T-helper 2 cell (primary cell): ENCODE results near the gene ROCK1.
"Not testable (repeated sequence)": the region's sequence is repeated elsewhere in the genome, so short reads cannot be mapped to it uniquely, and the experiment has no call there.

Source experiments
- DNase-seq, 5 experiments: peaks; one replicate each; pipeline versions ENCODE4 v3.0.0 to v3.0.0-alpha.2; 2012 to 2022
- total RNA-seq, 2 donors: gene quantifications; one replicate each; lab custom pipeline; 2026; lab: John Stamatoyannopoulos, UW

ROCK1 gene
- total RNA-seq, result 225 to 254 reads per million in 2 donors

DNA sequence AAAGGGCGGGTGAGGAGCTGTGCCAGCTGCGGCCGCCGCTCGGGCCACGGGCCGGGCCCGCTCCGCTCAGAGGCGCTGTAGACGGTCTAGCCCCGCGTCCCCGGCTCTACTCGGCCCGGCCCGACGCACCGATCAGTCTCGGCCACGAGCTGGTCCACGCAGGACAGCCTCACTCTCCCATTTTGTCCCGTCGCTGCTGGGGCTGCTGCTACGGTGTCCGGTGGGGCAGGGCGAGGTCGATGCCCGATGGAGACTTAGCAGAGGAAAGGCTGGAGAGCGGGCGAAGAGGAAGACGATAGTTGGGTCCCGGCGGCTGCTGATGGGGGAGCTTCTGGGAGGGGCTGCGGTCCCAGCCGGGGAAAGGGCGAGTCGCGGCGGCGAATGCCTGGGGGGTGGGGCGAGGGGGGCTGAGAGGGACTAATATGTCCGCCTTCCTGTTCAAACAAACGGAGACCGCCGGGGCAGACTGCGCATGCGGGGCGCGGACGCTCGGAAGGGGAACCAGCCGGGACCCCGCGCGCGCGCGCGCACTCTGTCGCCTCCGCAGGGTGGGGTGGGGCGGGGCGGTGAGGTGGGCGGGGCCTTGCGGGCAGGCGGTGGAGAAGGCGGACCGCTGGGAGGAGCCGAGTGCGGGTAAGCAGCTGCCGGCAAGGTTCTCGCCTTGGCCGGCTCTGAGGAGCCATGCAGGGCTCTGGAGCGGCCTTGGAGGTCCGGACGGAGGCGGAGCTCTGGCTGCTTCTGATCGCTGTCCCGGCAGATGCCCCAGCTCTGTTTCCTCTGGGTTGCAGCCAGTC lies at the start of gene ROCK1:
TSS of gene ROCK1 (minus strand) at position 468 of the 794 bp plus-strand sequence. CDS start 903 bp downstream, outside the sequence.
- DNase-seq, result peak; percentile 96 to 99 (median 99)

DNA sequence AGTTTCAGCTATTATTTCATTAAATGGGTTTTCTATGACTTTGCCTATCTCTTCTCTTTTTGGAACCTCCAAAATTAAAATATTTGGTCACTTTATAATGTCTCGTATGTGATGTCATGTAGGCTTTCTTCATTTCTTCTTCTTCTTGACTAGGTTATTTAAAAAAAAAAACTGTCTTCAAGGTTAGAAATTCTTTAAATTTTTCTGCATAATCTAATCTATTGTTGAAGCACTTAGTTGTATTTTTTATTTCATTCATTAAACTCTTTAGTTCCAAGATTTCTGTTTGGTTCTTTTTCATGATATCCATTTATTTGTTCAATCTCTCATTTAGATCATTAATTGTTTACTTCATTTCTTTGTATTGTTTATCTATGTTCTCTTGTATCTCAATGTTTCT lies 43.8 kb upstream of the ROCK1 start:
- DNase-seq, result no peak

DNA sequence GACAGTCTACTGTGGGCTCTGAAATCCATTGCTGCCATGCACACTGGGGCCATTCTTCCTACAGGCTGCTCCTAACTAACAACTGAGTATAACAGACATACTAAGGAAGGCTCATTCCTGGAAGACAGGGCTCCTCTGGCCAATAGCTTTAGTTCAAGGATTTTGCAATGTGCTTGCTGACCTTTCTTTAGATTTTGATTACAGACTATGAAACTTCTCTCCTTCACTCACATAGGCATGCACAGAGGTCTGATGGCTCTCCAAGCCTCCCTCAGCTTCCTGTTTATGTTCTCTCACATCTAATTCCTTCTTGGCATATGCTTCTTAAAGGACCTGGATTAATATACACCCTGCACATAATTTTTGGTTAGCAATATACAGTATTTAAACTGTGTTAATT lies 34.4 kb upstream of the ROCK1 start:
- DNase-seq, result no peak

DNA sequence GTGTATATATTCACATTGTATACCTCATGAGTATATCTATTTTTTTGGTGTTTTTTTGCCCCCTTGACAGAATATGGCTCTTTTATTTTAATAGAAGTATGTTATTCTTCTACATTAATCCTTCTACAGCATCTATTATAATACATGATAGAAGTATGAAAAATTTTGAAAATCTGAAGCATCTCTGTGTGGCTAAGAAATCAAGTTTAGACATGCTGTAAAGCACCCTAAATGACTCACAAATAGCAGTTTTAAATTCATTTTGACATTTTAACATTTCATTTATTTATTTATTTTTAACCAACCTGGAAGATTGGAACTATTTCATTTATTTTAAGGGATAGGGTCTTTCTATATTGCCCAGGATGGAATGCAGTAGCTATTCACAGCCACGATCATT lies 33.8 kb upstream of the ROCK1 start:
- no peak for DNase-seq

DNA sequence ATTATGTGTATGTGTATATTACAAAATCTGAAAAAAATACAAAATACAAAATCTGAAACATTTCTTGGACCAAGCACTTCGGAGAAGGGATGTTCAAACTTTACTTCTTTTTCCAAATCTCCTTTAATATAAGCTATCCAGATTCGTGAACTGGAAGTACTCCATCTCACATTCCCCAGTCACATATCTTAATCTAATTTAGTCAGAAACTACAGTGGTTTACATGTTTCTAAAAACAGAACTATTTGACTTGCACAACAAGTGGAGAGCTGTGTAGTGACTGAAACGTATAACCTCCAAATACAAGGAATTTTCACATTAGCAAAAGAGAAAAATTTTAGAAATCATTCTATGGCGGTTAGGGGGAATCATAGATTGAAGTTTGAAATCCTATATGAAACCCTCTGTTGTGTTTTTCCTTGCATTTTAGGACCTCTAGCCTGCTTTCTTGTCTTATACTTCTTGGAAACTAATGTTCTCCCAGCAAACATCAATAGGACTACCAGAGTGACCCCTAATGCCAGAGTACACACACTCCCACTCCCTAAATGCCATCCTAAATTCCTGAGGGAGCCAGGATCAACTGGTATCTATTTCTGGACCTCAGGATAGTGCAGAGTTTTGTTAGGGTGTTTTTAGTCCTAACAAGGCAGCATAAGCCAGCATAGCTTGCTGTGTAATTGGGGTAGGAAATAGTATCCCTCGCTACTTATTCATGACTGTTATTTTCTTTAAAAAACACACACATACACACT lies 30.2 kb upstream of the ROCK1 start:
- no peak for DNase-seq

DNA sequence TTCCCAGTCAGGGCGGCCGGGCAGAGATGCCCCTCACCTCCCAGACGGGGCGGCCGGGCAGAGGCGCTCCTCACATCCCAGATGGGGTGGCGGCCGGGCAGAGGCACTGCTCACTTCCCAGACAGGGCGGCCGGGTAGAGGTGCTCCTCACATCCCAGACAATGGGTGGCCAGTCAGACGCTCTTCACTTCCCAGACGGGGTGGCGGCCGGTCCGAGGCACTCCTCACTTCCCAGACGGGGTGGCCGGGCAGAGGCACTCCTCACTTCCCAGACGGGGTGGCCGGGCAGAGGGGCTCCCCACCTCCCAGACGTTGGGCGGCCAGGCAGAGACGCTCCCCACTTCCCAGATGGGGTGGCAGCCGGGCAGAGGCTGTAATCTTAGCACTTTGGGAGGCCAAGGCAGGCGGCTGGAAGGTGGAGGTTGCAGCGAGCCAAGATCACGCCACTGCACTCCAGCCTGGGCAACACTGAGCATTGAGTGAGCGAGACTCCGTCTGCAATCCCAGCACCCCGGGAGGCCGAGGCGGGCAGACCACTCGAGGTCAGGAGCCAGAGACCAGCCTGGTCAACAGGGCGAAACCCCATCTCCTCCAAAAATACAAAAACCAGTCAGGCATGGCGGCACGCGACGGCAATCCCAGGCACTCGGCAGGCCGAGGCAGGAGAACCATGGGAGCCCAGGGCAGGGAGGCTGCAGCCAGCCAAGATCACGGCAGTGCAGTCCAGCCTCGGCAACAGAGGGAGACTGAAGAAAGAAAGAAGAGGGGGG lies 26.3 kb upstream of the ROCK1 start:
- not testable (repeated sequence) for DNase-seq

DNA sequence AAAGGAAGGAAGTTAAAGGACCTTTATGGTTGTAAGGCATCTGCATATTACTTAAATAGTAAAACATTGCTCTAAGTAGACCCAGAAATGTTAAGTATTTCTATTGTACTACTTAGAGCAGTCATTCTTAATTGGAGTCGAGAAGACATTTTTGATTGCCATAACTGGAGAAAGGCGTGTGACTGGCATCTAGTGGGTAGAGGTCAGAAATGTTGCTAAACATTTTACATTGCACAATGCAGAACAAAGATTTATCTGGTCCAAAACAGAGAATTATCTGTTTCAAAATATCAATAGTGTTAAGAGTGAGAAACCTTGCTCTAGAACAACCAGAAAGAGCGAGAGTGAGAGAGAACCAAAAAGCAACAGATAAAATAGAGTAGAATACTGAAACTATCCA lies 23.3 kb upstream of the ROCK1 start:
- DNase-seq, result peak in 1 of 5 experiments; percentile 37

DNA sequence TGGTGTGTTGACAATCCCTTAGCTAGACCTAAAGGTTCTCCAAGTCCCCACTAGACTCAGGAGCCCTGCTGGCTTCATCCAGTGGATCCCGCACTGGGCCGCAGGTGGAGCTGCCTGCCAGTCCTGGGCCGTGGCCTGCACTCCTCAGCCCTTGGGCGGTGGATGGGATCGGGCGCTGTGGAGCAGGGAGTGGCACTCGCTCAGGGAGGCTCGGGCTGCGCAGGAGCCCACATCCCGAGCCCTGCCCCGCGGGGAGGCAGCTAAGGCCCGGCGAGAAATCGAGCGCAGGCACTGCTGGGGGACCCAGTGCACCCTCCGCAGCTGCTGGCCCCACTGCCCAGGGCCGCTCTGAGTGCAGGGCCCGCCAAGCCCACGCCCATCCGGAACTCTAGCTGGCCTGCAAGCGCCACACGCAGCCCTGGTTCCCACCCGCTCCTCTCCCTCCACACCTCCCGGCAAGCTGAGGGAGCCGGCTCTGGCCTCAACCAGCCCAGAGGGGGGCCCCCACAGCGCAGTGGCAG lies 20.8 kb upstream of the ROCK1 start:
- no peak for DNase-seq

DNA sequence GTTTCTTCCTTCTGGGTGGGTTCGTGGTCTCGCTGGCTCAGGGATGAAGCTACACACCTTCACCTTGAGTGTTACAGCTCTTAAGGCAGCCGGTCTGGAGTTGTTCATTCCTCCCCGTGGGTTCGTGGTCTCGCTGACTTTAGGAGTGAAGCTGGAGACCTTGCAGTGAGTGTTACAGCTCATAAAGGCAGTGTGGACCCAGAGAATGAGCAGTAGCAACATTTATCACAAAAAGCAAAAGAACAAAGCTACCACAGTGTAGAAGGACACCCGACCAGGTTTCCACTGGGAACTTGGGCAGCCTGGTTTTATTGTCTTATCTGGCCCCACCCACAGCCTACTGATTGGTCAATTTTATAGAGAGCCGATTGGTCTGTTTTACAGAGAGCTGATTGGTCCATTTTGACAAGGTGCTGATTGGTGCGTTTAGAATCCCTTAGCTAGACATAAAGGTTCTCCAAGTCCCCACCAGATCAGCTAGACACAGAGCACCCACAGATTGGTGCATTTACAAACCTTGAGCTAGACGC lies 20.1 kb upstream of the ROCK1 start:
- DNase-seq, result no peak

DNA sequence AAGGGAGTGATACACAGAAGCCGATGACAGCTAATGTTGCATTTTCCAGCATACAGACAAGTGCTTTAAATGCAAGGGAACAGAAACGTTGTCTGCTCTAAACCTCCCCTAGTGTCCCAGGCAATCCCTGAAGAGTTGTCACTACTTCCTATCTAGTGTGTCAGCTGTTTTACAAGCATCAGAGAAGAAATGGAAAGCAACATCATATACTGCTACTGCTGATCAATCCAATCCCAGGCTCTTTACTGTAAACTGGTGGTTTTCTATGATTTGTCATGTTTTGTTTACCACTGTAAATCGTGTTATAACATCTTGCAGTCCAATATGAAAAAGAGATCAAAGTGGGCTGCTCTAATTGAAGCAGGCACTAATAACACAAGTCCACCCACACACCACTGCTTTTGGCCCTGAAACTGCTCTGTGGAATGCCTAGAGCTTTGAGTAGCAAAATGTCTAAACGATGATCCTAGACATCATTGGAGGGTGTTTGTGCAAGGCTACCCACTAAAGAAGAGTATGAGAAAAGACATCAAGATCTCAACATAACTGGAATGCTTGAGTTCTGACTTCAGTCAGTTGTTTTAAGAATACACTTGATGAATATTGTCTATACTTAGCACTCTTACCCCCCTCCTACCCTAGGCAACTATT lies 18.1 kb upstream of the ROCK1 start:
- no peak for DNase-seq

DNA sequence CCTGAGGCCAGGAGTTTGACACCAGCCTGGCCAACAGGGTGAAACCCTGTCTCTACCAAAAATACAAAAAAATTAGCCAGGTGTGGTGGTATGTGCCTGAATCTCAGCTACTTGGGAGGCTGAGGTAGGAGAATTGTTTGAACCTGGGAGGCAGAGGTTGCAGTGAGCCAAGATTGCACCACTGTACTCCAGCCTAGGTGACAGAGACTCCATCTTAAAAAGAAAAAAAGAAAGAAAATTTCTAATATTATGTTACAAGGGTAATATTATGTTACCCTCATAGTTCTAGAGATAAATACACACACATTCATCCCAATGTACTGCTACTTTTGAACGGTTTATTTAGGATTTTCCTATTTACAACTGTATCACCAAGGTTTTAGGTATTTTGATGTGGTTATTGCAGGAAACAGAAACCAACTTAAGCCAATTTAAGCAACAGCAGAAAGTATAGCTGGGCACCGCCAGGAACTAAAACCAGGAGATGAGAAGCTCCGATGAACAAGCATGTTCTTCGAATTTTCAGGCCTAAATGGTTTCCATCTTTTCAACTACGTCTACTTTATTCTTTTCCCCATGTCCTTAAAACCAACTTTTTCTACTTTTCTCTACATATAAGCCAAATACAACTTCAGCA lies 11.8 kb upstream of the ROCK1 start:
- DNase-seq, result no peak

DNA sequence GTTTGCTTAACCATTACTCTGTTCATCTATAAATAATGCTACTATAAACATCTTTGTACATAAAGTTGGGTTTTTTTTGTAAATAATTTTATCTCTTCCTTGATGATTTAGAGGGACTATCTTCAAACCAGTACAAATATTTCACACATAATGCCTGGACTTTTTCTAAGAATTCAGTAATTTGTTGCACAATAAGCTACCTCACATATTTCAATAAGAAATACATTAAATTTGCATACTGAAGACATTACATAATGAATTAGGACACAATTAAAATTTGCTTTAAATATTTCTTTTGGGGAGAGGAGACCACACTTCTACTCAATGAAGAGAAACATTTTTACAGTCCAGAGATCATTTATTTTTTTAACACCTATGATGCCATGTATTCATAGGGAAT lies 7.2 kb upstream of the ROCK1 start:
- no peak for DNase-seq

DNA sequence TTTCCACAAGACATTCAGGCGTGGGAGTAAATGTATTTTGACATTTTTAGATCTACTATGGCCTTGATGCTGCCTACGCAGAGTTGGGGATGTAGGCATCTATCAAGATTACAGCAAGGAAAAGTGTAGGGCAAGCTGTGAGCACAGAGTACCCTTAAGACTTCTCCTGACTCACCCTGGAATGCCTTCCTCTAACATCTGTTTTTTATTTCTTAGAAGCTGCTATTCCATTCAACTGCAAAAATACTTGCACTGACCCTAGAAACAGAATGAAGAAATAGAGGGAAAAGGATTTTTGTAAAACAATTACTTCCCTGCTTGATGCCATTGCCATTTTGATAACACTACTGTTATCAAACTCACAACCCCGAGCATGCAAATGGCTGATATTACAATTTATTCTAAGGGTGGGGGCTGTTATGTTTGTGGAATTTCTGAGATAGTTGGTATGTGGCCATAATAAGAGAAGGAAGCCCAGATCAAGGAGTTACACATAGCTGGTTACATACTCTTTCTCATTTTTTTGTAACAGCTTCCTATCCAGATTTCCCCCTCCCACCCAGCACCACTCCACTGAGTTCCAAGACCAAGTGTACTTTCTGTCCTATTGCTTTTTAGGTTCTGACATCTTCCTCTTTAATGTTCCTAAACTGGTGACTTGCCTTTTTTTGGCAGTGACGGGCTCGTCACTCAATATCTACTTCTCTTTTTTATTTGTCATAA lies 6.0 kb upstream of the ROCK1 start:
- no peak for DNase-seq

DNA sequence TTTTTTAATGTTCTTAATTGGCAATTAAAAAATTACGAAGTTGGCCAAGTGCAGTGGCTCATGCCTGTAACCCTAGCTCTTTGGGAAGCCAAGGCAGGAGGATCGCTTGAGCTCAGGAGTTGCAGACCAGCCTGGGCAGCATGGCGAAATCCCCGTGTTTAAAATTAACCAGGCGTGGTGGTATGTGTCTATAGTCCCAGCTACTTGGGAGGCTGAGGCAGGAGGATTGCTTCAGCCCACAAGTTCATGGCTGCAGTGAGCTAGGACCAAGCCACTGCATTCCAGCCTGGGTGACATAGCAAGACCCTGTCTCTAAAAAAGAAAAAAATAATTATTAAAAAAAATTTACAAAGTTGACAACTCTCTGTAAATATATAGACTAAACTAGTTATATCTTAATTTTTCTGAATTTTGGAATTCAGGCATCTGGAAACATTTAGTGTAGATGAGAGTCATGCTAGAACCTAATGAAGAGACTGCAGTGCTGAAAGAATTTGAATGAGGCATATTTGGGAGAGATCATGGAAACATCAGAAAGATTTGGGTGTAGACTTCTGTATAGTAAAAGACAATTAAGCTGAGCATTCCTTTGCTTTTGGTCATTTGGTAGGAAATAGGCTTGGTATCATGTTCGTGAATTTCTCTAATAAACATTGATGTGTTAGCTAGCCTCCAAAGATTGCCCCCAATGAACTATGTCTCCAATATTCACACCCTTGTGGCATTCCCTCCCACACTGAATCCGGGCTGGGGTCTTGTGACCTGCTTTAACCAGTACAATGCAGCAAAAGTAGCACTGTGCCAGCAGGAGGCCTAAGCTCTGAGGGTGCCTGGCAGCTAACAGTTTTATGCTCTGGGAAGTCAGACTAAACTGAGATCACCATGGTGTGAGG lies 4.2 kb upstream of the ROCK1 start:
- no peak for DNase-seq

DNA sequence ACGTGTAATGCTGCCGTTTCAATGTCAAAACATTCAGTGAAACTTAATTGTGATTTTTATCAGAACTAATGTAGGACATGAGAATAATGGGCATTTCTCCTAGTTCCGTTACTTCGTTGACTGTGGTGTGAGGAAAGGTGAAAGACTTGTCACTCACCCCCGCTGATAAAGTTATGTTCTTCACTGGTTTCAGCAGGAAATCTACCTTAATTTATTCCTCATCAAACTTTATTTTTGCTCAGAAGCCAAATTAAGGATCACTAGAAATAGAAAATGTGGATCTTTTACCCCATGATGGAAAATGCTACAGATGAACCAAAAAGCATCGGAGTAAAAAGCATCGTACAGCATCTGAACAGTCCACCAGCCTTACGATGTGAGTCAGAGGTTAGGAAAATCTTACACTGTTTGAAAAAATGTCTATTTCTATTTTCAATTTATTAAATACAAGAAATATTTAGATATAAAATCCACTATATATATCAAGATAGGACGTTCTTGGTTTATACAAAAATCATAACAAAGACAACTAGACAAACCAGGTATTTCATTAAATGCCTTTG lies 1.0 kb upstream of the ROCK1 start:
- DNase-seq, result no peak

DNA sequence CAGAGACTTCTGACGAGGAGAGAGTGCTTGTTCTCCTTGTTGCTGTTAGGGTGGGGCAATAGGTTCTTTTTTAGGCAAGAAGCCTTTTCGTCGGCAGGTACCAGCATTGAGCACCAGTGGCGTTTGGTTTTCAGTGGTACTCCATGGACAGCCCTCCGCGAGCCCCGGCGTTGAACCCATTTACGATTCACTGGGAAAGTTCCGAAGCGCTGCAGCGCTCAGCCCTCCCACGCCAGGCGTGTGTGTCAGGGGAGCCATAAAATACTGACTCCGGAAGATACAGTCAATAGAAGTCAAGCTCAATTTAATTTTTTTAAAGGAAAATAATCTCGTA lies 494 bp upstream of the ROCK1 start:
- DNase-seq, result peak in 2 of 5 experiments; percentile 23 to 30

DNA sequence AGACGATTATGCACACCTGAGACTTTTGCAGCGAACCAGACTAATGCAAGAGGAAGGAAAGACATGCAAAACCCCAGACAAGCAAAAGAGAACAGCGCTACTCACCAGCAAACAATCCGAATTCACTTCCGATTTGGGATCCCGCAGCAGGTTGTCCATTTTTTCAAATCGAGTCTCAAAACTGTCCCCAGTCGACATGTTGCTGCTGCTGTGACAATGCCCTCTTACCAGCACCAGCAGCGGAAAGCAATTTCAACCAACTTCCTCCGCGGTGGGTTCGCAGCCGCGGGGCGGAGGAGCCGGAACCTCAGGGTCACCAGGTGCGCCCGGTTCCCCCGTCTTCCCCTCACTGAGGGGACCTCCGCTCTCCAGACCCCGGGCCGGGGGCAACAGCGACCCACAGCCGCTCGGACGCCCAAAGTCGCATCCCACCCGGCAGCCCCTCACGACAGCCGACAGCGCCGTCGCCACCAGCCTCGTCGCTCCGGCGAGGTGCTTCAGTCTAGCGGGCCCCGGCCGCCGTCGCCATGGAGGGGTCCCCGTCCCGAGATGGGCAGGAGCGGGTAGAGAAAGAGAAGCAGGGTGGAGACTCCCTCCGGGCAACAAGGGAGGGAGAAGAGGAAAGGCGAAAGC lies 784 bp downstream of the ROCK1 start:
- DNase-seq, result peak; percentile 38 to 86 (median 55)

DNA sequence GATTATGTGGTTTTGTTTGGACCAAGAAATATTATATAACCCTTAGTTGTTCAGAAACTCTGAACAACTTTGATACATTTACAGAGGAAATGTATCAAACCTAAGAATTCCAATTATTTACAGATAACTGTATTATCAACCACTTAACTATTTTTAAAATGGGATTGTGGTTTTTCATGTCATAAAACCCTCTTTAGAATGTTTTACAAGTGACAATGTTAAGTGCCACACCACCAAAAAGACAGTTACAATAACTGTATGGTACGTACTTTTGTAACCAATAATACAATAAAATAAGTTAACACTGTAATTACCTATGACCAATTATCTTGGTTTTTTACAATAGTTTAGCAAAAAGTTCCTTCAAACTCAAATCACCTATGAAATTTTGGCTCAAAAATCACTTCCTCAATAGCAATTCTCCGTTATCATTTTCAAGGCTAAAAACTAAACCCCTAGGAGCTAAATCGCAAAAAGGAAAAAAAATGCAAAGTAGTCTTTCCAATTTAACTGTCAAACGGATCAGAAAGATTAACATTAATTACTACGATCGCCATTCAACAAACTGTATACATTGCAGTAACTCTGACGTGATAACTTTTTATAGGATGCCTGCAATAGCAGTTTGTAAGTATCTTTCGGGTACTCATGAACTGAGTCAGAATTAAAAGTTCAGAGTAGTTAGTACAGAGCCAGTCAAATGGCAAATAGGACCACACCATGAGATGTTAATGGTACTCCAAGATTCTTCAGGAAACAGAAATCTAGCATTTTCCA lies 1.5 kb downstream of the ROCK1 start:
- DNase-seq, result no peak
